WTC11 (cell line): Measurements from ENCODE around the gene SETD3. TPM values are rescaled to one million over a fixed set of nuclear protein-coding genes. Genes with fewer than 3 reads are reported as not detected.

ENCODE experiments used
- ATAC-seq: fragments of 200-7000 bp; cut with Tn5 transposase; 2 replicates; pipeline ENCODE4 v1.10.0; 2021; ENCODE audit warnings: mild to moderate bottlenecking, moderate library complexity
- CTCF ChIA-PET: fragments of 300-600 bp; sonication (Branson Sonifier 250); formaldehyde crosslinking; loops from one replicate; lab custom pipeline; 2021; ENCODE audit warnings: antibody characterized with exemption; lab: Charles Lee
- POLR2A ChIA-PET: fragments of 350-600 bp; sonication (Branson Sonifier 250); formaldehyde crosslinking; loops from one replicate; lab custom pipeline; 2021; ENCODE audit warnings: antibody characterized with exemption; lab: Charles Lee
- DNase-seq: peaks from one replicate; pipeline ENCODE4 v3.0.0; 2021; ENCODE audit warnings: low spot score
- H3K27ac Mint-ChIP-seq: 2 replicates; pipeline ENCODE4 v1.8.0; 2021; ENCODE audit warnings: mixed read lengths
- H3K27me3 Mint-ChIP-seq: 2 replicates; pipeline ENCODE4 v1.8.0; 2021; ENCODE audit warnings: low read depth, mild to moderate bottlenecking, moderate library complexity, mixed read lengths
- H3K36me3 Mint-ChIP-seq: 2 replicates; pipeline ENCODE4 v1.8.0; 2021; ENCODE audit warnings: mixed read lengths
- H3K4me1 Mint-ChIP-seq: 2 replicates; pipeline ENCODE4 v1.8.0; 2022; ENCODE audit warnings: mixed read lengths
- H3K4me3 Mint-ChIP-seq: 2 replicates; pipeline ENCODE4 v1.8.0; 2021; ENCODE audit warnings: mild to moderate bottlenecking, moderate library complexity, mixed read lengths
- H3K9me3 Mint-ChIP-seq: 2 replicates; pipeline ENCODE4 v1.8.0; 2021; ENCODE audit warnings: mixed read lengths
- NR1H2 ChIP-seq: sonication (generic); formaldehyde crosslinking; IDR thresholded peaks from 2 replicates; pipeline ENCODE4 v1.9.0; 2021; ENCODE audit warnings: mild to moderate bottlenecking, moderate library complexity, missing genetic modification reagents
- RORB ChIP-seq: fragments of 250-450 bp; sonication (Bioruptor Pico); IDR thresholded peaks from 2 replicates; pipeline ENCODE4 v1.9.0; 2021; ENCODE audit warnings: mild to moderate bottlenecking
- ZNF219 ChIP-seq: sonication (generic); formaldehyde crosslinking; IDR thresholded peaks from 2 replicates; pipeline ENCODE4 v1.8.0; 2023; ENCODE audit warnings: missing genetic modification reagents, mild to moderate bottlenecking, borderline replicate concordance
- ZNF232 ChIP-seq: sonication (generic); formaldehyde crosslinking; IDR thresholded peaks from 2 replicates; pipeline ENCODE4 v1.8.0; 2022; ENCODE audit warnings: mild to moderate bottlenecking, missing genetic modification reagents
- ZNF317 ChIP-seq: sonication (generic); formaldehyde crosslinking; IDR thresholded peaks from 2 replicates; pipeline ENCODE4 v1.8.1; 2023; ENCODE audit warnings: low read depth, mild to moderate bottlenecking, moderate library complexity, missing genetic modification reagents, borderline replicate concordance
- ZNF671 ChIP-seq: fragments of 250-450 bp; sonication (Bioruptor Pico); IDR thresholded peaks from 2 replicates; pipeline ENCODE4 v1.8.0; 2021; ENCODE audit warnings: mild to moderate bottlenecking
- total RNA-seq: library from RNA; stranded (reverse); gene quantifications from 3 replicates; pipeline ENCODE4 v1.2.3, GENCODE V29; 2021
- TF ChIP-seq, protein P1 (sequence below): sonication (generic); formaldehyde crosslinking; IDR thresholded peaks from 2 replicates; pipeline ENCODE4 v1.8.0; 2022; ENCODE audit warnings: mild to moderate bottlenecking, missing genetic modification reagents
- TF ChIP-seq, protein P2 (sequence below): fragments of 250-450 bp; sonication (Bioruptor Pico); conservative IDR thresholded peaks from 2 replicates; pipeline ENCODE4 v1.9.0; 2021; ENCODE audit warnings: mild to moderate bottlenecking
- TF ChIP-seq, protein P3 (sequence below): sonication (generic); formaldehyde crosslinking; IDR thresholded peaks from 2 replicates; pipeline ENCODE4 v1.8.1; 2022; ENCODE audit warnings: mild to moderate bottlenecking, missing genetic modification reagents, moderate library complexity, borderline replicate concordance
- TF ChIP-seq, protein P4 (sequence below): sonication (generic); formaldehyde crosslinking; IDR thresholded peaks from 2 replicates; pipeline ENCODE4 v1.8.0; 2023; ENCODE audit warnings: missing genetic modification reagents
- TF ChIP-seq, protein P5 (sequence below): sonication (generic); formaldehyde crosslinking; IDR thresholded peaks from 2 replicates; pipeline ENCODE4 v1.8.1; 2023; ENCODE audit warnings: mild to moderate bottlenecking, moderate library complexity, missing genetic modification reagents
- TF ChIP-seq, protein P6 (sequence below): sonication (generic); formaldehyde crosslinking; IDR thresholded peaks from 2 replicates; pipeline ENCODE4 v1.8.1; 2023; ENCODE audit warnings: mild to moderate bottlenecking, missing genetic modification reagents
- TF ChIP-seq, protein P7 (sequence below): sonication (generic); formaldehyde crosslinking; IDR thresholded peaks from 2 replicates; pipeline ENCODE4 v1.8.0; 2023; ENCODE audit warnings: mild to moderate bottlenecking, missing genetic modification reagents

Gene SETD3
- total RNA-seq, 1 experiment from 2014 or later = 53.1 TPM

DNA sequence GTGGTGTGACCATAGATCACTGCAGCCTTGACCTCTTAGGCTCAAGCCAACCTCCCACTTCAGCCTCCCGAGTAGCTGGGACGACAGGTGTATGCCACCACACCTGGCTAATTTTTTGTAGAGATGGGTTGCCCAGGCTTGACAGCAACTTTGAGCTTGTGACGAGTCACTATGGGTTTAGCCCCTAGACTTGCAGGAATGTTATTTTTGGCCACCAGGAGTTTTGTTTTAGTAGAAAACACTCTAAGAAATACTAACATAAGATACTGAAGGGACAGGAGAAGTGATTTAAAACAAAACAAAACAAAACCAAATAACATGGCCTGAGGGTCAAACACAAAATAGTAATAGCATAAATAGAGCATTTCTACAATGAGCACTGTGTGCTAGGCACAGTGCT is 26.4 kb downstream of the SETD3 start:
- Mint-ChIP-seq H3K27ac (no peak overlapping the region), H3K4me3 (no peak overlapping the region), H3K27me3 (no peaks in the 10 kb centered on the region), H3K4me1 (no peaks in the 10 kb centered on the region), H3K36me3 (peaks cover 24% of the 10 kb centered on the region), H3K9me3 (no peaks in the 10 kb centered on the region)
- TF ChIP-seq ZNF671 = no peak
- TF ChIP-seq, protein P1, sequence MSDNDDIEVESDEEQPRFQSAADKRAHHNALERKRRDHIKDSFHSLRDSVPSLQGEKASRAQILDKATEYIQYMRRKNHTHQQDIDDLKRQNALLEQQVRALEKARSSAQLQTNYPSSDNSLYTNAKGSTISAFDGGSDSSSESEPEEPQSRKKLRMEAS = no peak
- no peak for TF ChIP-seq RORB (CRISPR knock-in tag)
- TF ChIP-seq, protein P2, sequence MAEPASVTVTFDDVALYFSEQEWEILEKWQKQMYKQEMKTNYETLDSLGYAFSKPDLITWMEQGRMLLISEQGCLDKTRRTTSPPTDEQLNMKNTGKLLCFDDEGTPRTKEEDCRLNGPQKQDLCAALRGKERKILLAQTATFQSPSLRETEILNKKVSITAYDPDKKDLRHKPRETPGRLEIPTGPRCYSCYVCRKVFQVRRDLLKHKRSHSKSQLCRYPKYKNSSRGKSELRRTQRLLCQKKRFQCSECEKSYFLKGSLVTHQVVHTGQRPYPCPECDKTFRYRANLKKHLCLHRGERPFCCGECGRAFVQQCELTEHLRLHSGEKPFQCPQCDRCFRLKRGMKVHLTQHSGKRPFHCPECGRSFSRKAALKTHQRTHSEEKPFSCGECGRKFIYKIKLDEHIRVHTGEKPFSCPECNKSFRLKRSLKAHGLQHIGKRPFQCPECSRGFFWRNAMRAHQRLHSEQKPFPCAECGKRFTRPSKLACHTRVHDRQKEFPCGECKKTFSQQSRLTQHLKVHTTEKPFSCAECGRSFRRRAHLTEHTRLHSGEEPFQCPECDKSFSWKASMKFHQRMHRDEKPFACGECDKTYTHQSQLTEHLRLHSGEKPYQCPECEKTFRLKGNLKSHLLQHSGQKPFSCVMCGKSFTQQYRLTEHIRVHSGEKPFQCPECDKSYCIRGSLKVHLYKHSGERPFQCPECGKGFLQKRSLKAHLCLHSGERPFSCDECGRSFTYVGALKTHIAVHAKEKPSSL = no peak
- TF ChIP-seq ZNF219 (CRISPR knock-in tag) = no peak
- no peak for TF ChIP-seq ZNF317 (CRISPR knock-in tag)
- TF ChIP-seq, protein P3, sequence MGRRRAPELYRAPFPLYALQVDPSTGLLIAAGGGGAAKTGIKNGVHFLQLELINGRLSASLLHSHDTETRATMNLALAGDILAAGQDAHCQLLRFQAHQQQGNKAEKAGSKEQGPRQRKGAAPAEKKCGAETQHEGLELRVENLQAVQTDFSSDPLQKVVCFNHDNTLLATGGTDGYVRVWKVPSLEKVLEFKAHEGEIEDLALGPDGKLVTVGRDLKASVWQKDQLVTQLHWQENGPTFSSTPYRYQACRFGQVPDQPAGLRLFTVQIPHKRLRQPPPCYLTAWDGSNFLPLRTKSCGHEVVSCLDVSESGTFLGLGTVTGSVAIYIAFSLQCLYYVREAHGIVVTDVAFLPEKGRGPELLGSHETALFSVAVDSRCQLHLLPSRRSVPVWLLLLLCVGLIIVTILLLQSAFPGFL (CRISPR knock-in tag) = no peak
- no peak for TF ChIP-seq NR1H2 (CRISPR knock-in tag)
- TF ChIP-seq, protein P4, sequence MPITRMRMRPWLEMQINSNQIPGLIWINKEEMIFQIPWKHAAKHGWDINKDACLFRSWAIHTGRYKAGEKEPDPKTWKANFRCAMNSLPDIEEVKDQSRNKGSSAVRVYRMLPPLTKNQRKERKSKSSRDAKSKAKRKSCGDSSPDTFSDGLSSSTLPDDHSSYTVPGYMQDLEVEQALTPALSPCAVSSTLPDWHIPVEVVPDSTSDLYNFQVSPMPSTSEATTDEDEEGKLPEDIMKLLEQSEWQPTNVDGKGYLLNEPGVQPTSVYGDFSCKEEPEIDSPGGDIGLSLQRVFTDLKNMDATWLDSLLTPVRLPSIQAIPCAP (CRISPR knock-in tag) = no peak
- TF ChIP-seq, protein P5, sequence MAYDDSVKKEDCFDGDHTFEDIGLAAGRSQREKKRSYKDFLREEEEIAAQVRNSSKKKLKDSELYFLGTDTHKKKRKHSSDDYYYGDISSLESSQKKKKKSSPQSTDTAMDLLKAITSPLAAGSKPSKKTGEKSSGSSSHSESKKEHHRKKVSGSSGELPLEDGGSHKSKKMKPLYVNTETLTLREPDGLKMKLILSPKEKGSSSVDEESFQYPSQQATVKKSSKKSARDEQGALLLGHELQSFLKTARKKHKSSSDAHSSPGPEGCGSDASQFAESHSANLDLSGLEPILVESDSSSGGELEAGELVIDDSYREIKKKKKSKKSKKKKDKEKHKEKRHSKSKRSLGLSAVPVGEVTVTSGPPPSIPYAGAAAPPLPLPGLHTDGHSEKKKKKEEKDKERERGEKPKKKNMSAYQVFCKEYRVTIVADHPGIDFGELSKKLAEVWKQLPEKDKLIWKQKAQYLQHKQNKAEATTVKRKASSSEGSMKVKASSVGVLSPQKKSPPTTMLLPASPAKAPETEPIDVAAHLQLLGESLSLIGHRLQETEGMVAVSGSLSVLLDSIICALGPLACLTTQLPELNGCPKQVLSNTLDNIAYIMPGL (CRISPR knock-in tag) = no peak
- DNase-seq (no peak), ATAC-seq (no peak)
- POLR2A ChIA-PET = no interaction called here
- CTCF ChIA-PET = interaction anchor here (1.3 kb wide), 1 partner anchor 134 kb away, joined by 4 read pairs; no protein-coding TSS in a partner anchor

DNA sequence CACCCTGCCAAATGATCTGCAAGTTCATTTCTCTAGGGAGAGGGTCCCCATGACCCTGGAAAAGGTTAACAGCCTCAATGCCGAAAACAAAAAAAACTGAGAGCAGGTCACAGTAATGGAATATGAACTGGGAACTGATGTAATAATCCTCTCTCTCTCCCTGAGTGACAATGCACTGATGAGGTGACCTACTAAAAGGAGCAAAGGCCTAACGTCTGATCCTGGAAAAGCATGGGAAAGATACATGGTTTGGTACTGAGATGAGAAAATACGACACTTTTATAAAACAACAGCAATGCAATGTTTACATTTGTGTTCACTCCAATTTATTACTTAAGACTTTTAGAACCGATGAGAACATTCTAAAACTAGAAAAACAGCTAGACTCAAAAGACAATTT is 27.7 kb downstream of the SETD3 start:
- no peak overlapping the region for H3K4me3 Mint-ChIP-seq
- H3K4me1 Mint-ChIP-seq = no peaks in the 10 kb centered on the region
- peaks cover 26% of the 10 kb centered on the region for H3K36me3 Mint-ChIP-seq
- TF ChIP-seq, protein P6, sequence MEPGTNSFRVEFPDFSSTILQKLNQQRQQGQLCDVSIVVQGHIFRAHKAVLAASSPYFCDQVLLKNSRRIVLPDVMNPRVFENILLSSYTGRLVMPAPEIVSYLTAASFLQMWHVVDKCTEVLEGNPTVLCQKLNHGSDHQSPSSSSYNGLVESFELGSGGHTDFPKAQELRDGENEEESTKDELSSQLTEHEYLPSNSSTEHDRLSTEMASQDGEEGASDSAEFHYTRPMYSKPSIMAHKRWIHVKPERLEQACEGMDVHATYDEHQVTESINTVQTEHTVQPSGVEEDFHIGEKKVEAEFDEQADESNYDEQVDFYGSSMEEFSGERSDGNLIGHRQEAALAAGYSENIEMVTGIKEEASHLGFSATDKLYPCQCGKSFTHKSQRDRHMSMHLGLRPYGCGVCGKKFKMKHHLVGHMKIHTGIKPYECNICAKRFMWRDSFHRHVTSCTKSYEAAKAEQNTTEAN (CRISPR knock-in tag) = no peak
- TF ChIP-seq, protein P7, sequence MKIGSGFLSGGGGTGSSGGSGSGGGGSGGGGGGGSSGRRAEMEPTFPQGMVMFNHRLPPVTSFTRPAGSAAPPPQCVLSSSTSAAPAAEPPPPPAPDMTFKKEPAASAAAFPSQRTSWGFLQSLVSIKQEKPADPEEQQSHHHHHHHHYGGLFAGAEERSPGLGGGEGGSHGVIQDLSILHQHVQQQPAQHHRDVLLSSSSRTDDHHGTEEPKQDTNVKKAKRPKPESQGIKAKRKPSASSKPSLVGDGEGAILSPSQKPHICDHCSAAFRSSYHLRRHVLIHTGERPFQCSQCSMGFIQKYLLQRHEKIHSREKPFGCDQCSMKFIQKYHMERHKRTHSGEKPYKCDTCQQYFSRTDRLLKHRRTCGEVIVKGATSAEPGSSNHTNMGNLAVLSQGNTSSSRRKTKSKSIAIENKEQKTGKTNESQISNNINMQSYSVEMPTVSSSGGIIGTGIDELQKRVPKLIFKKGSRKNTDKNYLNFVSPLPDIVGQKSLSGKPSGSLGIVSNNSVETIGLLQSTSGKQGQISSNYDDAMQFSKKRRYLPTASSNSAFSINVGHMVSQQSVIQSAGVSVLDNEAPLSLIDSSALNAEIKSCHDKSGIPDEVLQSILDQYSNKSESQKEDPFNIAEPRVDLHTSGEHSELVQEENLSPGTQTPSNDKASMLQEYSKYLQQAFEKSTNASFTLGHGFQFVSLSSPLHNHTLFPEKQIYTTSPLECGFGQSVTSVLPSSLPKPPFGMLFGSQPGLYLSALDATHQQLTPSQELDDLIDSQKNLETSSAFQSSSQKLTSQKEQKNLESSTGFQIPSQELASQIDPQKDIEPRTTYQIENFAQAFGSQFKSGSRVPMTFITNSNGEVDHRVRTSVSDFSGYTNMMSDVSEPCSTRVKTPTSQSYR = no peak
- no peak for TF ChIP-seq ZNF232 (CRISPR knock-in tag)
- no peak for ATAC-seq
- POLR2A ChIA-PET = no interaction called here
- no peak for DNase-seq
- no peaks in the 10 kb centered on the region for H3K9me3 Mint-ChIP-seq
- H3K27ac Mint-ChIP-seq = no peak overlapping the region
- CTCF ChIA-PET = interaction anchor here (1.3 kb wide), 1 partner anchor 133 kb away, joined by 4 read pairs; no protein-coding TSS in a partner anchor
- H3K27me3 Mint-ChIP-seq = no peaks in the 10 kb centered on the region
